H1 (cell line): ENCODE measurements around the gene TCFL5. TPM values are rescaled to one million over a fixed set of nuclear protein-coding genes. Genes with fewer than 3 reads are reported as not detected.
A peak's percentile ranks its signal among the peaks of the same experiment; 100 is the strongest.

Experiments used
- CTCF ChIA-PET: fragments of 300-600 bp; sonication (Branson Sonifier 250); formaldehyde crosslinking; loops from one replicate; lab custom pipeline; 2021; ENCODE audit not compliant: partially characterized antibody; lab: Charles Lee
- POLR2A ChIA-PET: fragments of 300-600 bp; sonication (Branson Sonifier 250); formaldehyde crosslinking; loops from one replicate; lab custom pipeline; 2021; ENCODE audit warnings: inconsistent platforms; ENCODE audit not compliant: partially characterized antibody; lab: Charles Lee
- DNase-seq, 2 experiments: peaks; one replicate each; pipeline versions ENCODE4 v3.0.0 to v3.0.0-alpha.2; 2010 to 2022; ENCODE audit warnings: low spot score in 2 of 2, low read depth in 1 of 2, mixed read lengths in 1 of 2
- FAIRE-seq: peaks from 2 replicates; lab custom pipeline; 2011; peaks lifted over from hg19 to GRCh38; lab: Jason Lieb, UNC
- H2AFZ ChIP-seq: 2 replicates; pipeline ENCODE4 v1.8.1; 2012; ENCODE audit warnings: low read length, inconsistent platforms
- H2AK5ac ChIP-seq: 2 replicates; pipeline ENCODE4 v1.6.1; 2013; ENCODE audit warnings: low read depth, low read length
- H2BK120ac ChIP-seq: replicated peaks from 2 replicates; pipeline ENCODE3; 2013; ENCODE audit warnings: low read depth, low read length, inconsistent platforms
- H2BK12ac ChIP-seq: 2 replicates; pipeline ENCODE4 v1.6.1; 2013; ENCODE audit warnings: low read depth, low read length
- H2BK15ac ChIP-seq: 2 replicates; pipeline ENCODE4 v1.6.1; 2013; ENCODE audit warnings: low read length
- H2BK20ac ChIP-seq: 2 replicates; pipeline ENCODE4 v1.6.1; 2013; ENCODE audit warnings: low read length
- H2BK5ac ChIP-seq: 2 replicates; pipeline ENCODE4 v1.6.1; 2013; ENCODE audit warnings: low read depth, low read length
- H3K14ac ChIP-seq: 2 replicates; pipeline ENCODE4 v1.6.1; 2013; ENCODE audit warnings: inconsistent platforms; ENCODE audit not compliant: insufficient read length
- H3K18ac ChIP-seq: 2 replicates; pipeline ENCODE4 v1.6.1; 2013; ENCODE audit warnings: low read length; ENCODE audit errors: extremely low read depth
- H3K23ac ChIP-seq: 2 replicates; pipeline ENCODE4 v1.6.1; 2013; ENCODE audit warnings: inconsistent platforms; ENCODE audit not compliant: insufficient read length
- H3K23me2 ChIP-seq: 2 replicates; pipeline ENCODE4 v1.6.1; 2013; ENCODE audit warnings: low read depth, low read length
- H3K27ac ChIP-seq: 2 replicates; pipeline ENCODE4 v1.6.1; 2011; ENCODE audit warnings: low read depth, low read length, inconsistent platforms
- H3K27me3 ChIP-seq, 4 experiments: replicated peaks in 1 of 4; 1 replicate in 1 of 4; 2 replicates in 3 of 4; pipeline versions ENCODE4 v1.6.1 to v1.8.1; 2011 to 2013; ENCODE audit warnings: low read length in 3 of 4, mild to moderate bottlenecking in 3 of 4, inconsistent platforms in 2 of 4, mixed read lengths in 2 of 4, moderate library complexity in 1 of 4; ENCODE audit not compliant: control insufficient read depth in 3 of 4, insufficient read depth in 3 of 4; ENCODE audit errors: extremely low read depth in 1 of 4
- H3K36me3 ChIP-seq, 4 experiments: 2 replicates each; pipeline versions ENCODE4 v1.6.1 to v1.8.1; 2011 to 2013; ENCODE audit warnings: mild to moderate bottlenecking in 4 of 4, low read length in 3 of 4, moderate library complexity in 2 of 4, control low read depth in 1 of 4, inconsistent platforms in 1 of 4; ENCODE audit not compliant: insufficient read depth in 4 of 4, control insufficient read depth in 2 of 4
- H3K4ac ChIP-seq: replicated peaks from 2 replicates; pipeline ENCODE3; 2013; ENCODE audit warnings: low read length, low read depth, mixed read lengths, inconsistent platforms; ENCODE audit not compliant: insufficient read length
- H3K4me1 ChIP-seq, 4 experiments: replicated peaks in 1 of 4; 1 replicate in 1 of 4; 2 replicates in 3 of 4; pipeline versions ENCODE4 v1.6.1 to v1.8.1; 2011 to 2013; ENCODE audit warnings: low read length in 3 of 4, inconsistent platforms in 2 of 4, mixed read lengths in 1 of 4; ENCODE audit not compliant: insufficient read depth in 4 of 4, control insufficient read depth in 3 of 4
- H3K4me2 ChIP-seq, 2 experiments: 2 replicates each; pipeline versions ENCODE4 v1.6.1 to v1.8.1; 2011 to 2013; ENCODE audit warnings: low read depth in 2 of 2, low read length in 2 of 2, control low read depth in 1 of 2, inconsistent platforms in 1 of 2, mild to moderate bottlenecking in 1 of 2; ENCODE audit not compliant: insufficient read depth in 1 of 2
- H3K4me3 ChIP-seq, 4 experiments: fragments of 200-600, 300-600 bp in 1 of 4; sonication (generic), shearing (Covaris generic), sonication (Bioruptor Twin) in 1 of 4; 2 replicates each; pipeline versions ENCODE4 v1.5.1 to v1.8.1; 2011 to 2016; ENCODE audit warnings: low read length in 4 of 4, low read depth in 3 of 4, control low read depth in 2 of 4, inconsistent platforms in 2 of 4, mild to moderate bottlenecking in 2 of 4, mixed read lengths in 1 of 4, moderate library complexity in 1 of 4; ENCODE audit not compliant: insufficient read depth in 2 of 4; ENCODE audit errors: extremely low read depth in 1 of 4
- H3K56ac ChIP-seq: replicated peaks from 2 replicates; pipeline ENCODE3; 2013; ENCODE audit warnings: low read depth, mild to moderate bottlenecking, mixed read lengths, low read length, inconsistent platforms; ENCODE audit not compliant: insufficient read length
- H3K79me1 ChIP-seq: 2 replicates; pipeline ENCODE4 v1.6.1; 2013; ENCODE audit warnings: low read depth, low read length, control low read depth
- H3K79me2 ChIP-seq, 2 experiments: 2 replicates each; pipeline versions ENCODE4 v1.6.1 to v1.8.1; 2012 to 2013; ENCODE audit warnings: low read length in 2 of 2, mild to moderate bottlenecking in 2 of 2, inconsistent platforms in 1 of 2; ENCODE audit not compliant: insufficient read depth in 2 of 2, control insufficient read depth in 1 of 2
- H3K9ac ChIP-seq, 4 experiments: replicated peaks in 1 of 4; 1 replicate in 1 of 4; 2 replicates in 3 of 4; pipeline versions ENCODE4 v1.6.1 to v1.8.1; 2011 to 2013; ENCODE audit warnings: low read depth in 3 of 4, low read length in 3 of 4, control low read depth in 2 of 4, mild to moderate bottlenecking in 2 of 4, moderate library complexity in 2 of 4, inconsistent platforms in 1 of 4; ENCODE audit errors: extremely low read depth in 1 of 4
- H3K9me3 ChIP-seq, 2 experiments: 2 replicates each; pipeline versions ENCODE4 v1.6.1 to v1.8.1; 2012 to 2013; ENCODE audit warnings: mild to moderate bottlenecking in 2 of 2, moderate library complexity in 2 of 2, control low read depth in 1 of 2, inconsistent platforms in 1 of 2, low read depth in 1 of 2, low read length in 1 of 2, mixed read lengths in 1 of 2; ENCODE audit not compliant: insufficient read depth in 2 of 2
- H4K20me1 ChIP-seq, 2 experiments: replicated peaks in 1 of 2; 2 replicates each; pipeline versions ENCODE3 to v1.8.1; 2011 to 2013; ENCODE audit warnings: inconsistent platforms in 2 of 2, low read length in 2 of 2, mild to moderate bottlenecking in 1 of 2; ENCODE audit not compliant: insufficient read depth in 2 of 2, control insufficient read depth in 1 of 2
- H4K5ac ChIP-seq: 2 replicates; pipeline ENCODE4 v1.6.1; 2013; ENCODE audit warnings: low read length, low read depth, mixed read lengths, inconsistent platforms; ENCODE audit not compliant: insufficient read length
- H4K8ac ChIP-seq: 2 replicates; pipeline ENCODE4 v1.8.0; 2013; ENCODE audit warnings: mild to moderate bottlenecking, moderate library complexity, low read length, inconsistent platforms; ENCODE audit not compliant: insufficient read depth; ENCODE audit errors: extremely low read depth
- H4K91ac ChIP-seq: replicated peaks from 2 replicates; pipeline ENCODE3; 2013; ENCODE audit warnings: low read length, mixed read lengths, inconsistent platforms; ENCODE audit not compliant: insufficient read length
- ASH2L ChIP-seq: fragments of 200-600, 300-600 bp; sonication (generic); IDR thresholded peaks from one replicate; pipeline ENCODE4 v1.7.1; 2017; ENCODE audit warnings: low read length
- BCL11A ChIP-seq, 2 experiments: IDR thresholded peaks; one replicate each; pipeline ENCODE4 v1.6.1; 2011; ENCODE audit warnings: low read depth in 2 of 2, low read length in 2 of 2, mild to moderate bottlenecking in 2 of 2
- BRCA1 ChIP-seq: IDR thresholded peaks from 2 replicates; pipeline ENCODE4 v1.6.1; 2012; ENCODE audit warnings: low read depth, low read length, improper control_type of control experiment
- CBX8 ChIP-seq: fragments of 300-800, 300-1000 bp; sonication (generic); IDR thresholded peaks from 2 replicates; pipeline ENCODE4 v1.7.1; 2016; ENCODE audit warnings: low read depth, low read length, borderline replicate concordance
- CHD2 ChIP-seq: IDR thresholded peaks from 2 replicates; pipeline ENCODE4 v1.6.1; 2012; ENCODE audit warnings: low read length, improper control_type of control experiment
- KDM5A ChIP-seq: fragments of 200-600 bp; IDR thresholded peaks from 2 replicates; pipeline ENCODE4 v1.7.1; 2012; ENCODE audit warnings: mild to moderate bottlenecking, low read length, inconsistent platforms, mixed read lengths
- POLR2AphosphoS5 ChIP-seq: IDR thresholded peaks from 2 replicates; pipeline ENCODE4 v1.6.1; 2011; ENCODE audit warnings: low read depth, low read length
- SUZ12 ChIP-seq: fragments of 200-600 bp; sonication (generic); IDR thresholded peaks from 2 replicates; pipeline ENCODE4 v1.6.1; 2012; ENCODE audit warnings: mild to moderate bottlenecking, inconsistent platforms, low read length, moderate library complexity, mixed read lengths
- TBP ChIP-seq: IDR thresholded peaks from 2 replicates; pipeline ENCODE4 v1.6.1; 2011; ENCODE audit warnings: low read depth, low read length, improper control_type of control experiment
- ZNF274 ChIP-seq: IDR thresholded peaks from 2 replicates; pipeline ENCODE4 v1.7.0; 2012; ENCODE audit warnings: low read length, borderline replicate concordance; ENCODE audit errors: extremely low read depth
- WGBS, 2 experiments: shearing (Covaris generic) in 1 of 2; methylation state at CpG; one replicate each; pipeline versions ENCODE4 v1.1.6 to v1.1.7; 2013 to 2015; ENCODE audit warnings: low lambda C conversion rate in 2 of 2, mixed read lengths in 2 of 2, inconsistent platforms in 1 of 2, low coverage in 1 of 2, missing lambda C conversion rate in 1 of 2; ENCODE audit not compliant: insufficient replicate concordance in 2 of 2, insufficient coverage in 1 of 2, insufficient read length in 1 of 2; ENCODE audit errors: extremely low coverage in 1 of 2, missing lambda C conversion rate in 1 of 2; 5-methylcytosine and 5-hydroxymethylcytosine counted together
- polyA plus RNA-seq, 7 experiments: library from polyadenylated mRNA; depleted of rRNA in 3 of 7; stranded (reverse) in 5 of 7; unstranded in 2 of 7; fragments of >200 nt in 5 of 7; fragments of 200-250 nt in 2 of 7; gene quantifications; 1 replicate in 5 of 7; 2 replicates in 1 of 7; 4 replicates in 1 of 7; pipeline versions ENCODE4 v1.2.1 to v1.2.3, GENCODE V29; 2011 to 2013; ENCODE audit warnings: missing spikeins in 2 of 7, mixed read lengths in 2 of 7
- total RNA-seq: library from RNA; stranded (reverse); fragmentation: NEBNext Ultra II Directional; extraction: Animal tissue kit (Norgen Biotek cat#: 25700); gene quantifications from 2 replicates; pipeline ENCODE4 v1.2.1, GENCODE V29; 2021
- TF ChIP-seq, protein P1 (sequence below): IDR thresholded peaks from 2 replicates; pipeline ENCODE4 v1.6.1; 2011; ENCODE audit warnings: low read depth, mild to moderate bottlenecking, low read length; ENCODE audit not compliant: insufficient read depth

TCFL5 gene
- total and polyA plus RNA-seq, 2 of the 8 experiments (the other 6 are each of a cell fraction or from before 2014, with no cell fraction given), result 6.2 to 15.0 TPM

DNA sequence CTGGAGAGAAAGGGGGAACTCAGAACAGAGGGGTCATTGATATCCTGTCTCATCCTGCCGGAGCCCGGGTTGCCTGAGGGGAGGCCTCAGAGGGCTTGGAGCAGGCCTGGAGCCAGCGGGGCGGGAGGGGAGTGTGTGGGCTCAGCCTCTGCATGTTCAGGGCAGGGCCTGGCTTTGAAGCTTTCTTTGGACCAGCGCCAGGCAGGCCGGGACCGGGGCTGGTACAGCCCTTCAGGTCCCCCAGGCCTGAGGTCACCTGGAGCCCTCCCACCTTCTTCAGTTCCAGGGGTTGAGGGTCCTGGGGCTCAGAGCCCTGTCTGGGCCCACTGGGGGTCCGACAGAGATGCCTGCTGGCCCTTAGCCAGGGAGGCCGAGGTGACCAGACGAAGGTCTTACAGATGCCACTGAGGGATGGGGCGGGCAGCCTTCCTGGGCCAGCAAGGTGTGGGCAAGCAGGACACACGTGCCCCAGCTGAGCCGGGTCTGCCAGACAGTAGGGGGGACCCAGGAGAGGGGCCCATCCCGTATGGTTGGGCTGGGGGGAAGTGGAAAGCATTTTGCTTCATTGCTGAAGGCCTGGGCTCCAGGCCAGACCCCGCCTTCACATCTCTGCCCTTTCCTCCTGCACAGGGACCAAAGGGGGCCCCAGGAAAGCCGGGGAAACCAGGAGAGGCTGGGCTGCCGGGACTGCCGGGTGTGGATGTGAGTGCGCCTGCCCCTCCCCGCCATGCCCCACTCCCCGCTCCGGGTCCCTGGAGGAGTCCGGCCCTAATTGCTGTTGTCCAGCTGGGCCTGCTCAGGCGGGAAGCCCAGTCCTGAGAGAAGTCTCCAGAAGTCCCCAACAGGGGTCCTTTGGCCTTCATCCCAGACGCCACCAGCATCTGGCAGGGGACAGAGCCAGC lies 42.8 kb downstream of the TCFL5 start:
- Histone ChIP-seq H3K4ac (no peak overlapping the region), H2AK5ac (no peak overlapping the region), H4K8ac (peak overlapping the region; percentile 57; the same call in 1 of the 2 replicates), H3K79me2 (no peaks in the 10 kb centered on the region), H3K18ac (no peak overlapping the region), H4K20me1 (peaks cover 0 to 4% of the 10 kb centered on the region in 2 experiments), H3K9me3 (no peaks in the 10 kb centered on the region), H2BK120ac (no peak overlapping the region), H2AFZ (no peak overlapping the region), H4K91ac (no peak overlapping the region), H3K4me1 (peaks cover 0 to 26% (median 15%) of the 10 kb centered on the region in 4 experiments; a peak in 5 of 7 replicates), H4K5ac (no peak overlapping the region), H2BK20ac (no peak overlapping the region), H3K14ac (no peak overlapping the region), H3K23me2 (peaks cover 13% of the 10 kb centered on the region), H2BK15ac (no peak overlapping the region), H3K27ac (no peak overlapping the region), H3K36me3 (no peaks in the 10 kb centered on the region), H3K56ac (no peak overlapping the region), H3K27me3 (peaks cover 0 to 8% (median 2%) of the 10 kb centered on the region in 4 experiments; a peak in 2 of 7 replicates), H3K4me3 (no peak overlapping the region), H3K23ac (no peak overlapping the region), H2BK5ac (no peak overlapping the region)
- 88% methylated on average over 18 of the region's 25 CpGs; no CpG with 5 or more reads in 1 of the 2 experiments for WGBS, 2 experiments
- DNase-seq, result no peak
- POLR2A ChIA-PET, result interaction anchor here (0.9 to 4.6 kb wide), 3 partner anchors 13 to 24 kb away, joined by 3 to 22 read pairs (median 13); no protein-coding TSS in a partner anchor
- CTCF ChIA-PET, result interaction anchor here (0.8 to 1.3 kb wide), 2 partner anchors 111 to 130 kb away, joined by 3 read pairs; no protein-coding TSS in a partner anchor
- TF ChIP-seq, protein P1, sequence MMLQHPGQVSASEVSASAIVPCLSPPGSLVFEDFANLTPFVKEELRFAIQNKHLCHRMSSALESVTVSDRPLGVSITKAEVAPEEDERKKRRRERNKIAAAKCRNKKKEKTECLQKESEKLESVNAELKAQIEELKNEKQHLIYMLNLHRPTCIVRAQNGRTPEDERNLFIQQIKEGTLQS, result no peak
- no peak for TF ChIP-seq CBX8
- TF ChIP-seq BCL11A (IDR thresholded peaks at IDR 0.05; ENCODE audit: low read depth in 2 of 2, low read length in 2 of 2), result no peak
- TF ChIP-seq TBP, result no peak
- TF ChIP-seq ZNF274, result no peak
- TF ChIP-seq KDM5A, result no peak
- TF ChIP-seq SUZ12, result no peak
- no peak for TF ChIP-seq POLR2AphosphoS5
- TF ChIP-seq CHD2, result no peak
- TF ChIP-seq BRCA1, result no peak
- TF ChIP-seq ASH2L, result no peak
- TF ChIP-seq, all 59 proteins: peak for 0
- Histone ChIP-seq H2BK12ac (no peak overlapping the region), H3K4me2 (no peak overlapping the region), H3K79me1 (no peaks in the 10 kb centered on the region), H3K9ac (no peak overlapping the region)
- no peak for FAIRE-seq
